BJ (cell line): Measurements from ENCODE around the gene RGS6. TPM values are rescaled to one million over a fixed set of nuclear protein-coding genes. Genes with fewer than 3 reads are reported as not detected.

Source experiments
- CTCF ChIA-PET: fragments of 350-600 bp; formaldehyde crosslinking; extraction: SDS; loops from one replicate; lab custom pipeline; 2021; ENCODE audit warnings: antibody characterized with exemption, inconsistent platforms; lab: Yijun Ruan, JAX
- POLR2A ChIA-PET: fragments of 300-600 bp; sonication (Branson Sonifier 250); formaldehyde crosslinking; extraction: SDS; loops from one replicate; lab custom pipeline; 2021; ENCODE audit warnings: antibody characterized with exemption; lab: Charles Lee
- DNase-seq: peaks from one replicate; pipeline ENCODE4 v3.0.0-alpha.2; 2011; ENCODE audit warnings: low read depth
- H3K27me3 ChIP-seq: 2 replicates; pipeline ENCODE4 v1.6.0; 2011; ENCODE audit warnings: low read length; ENCODE audit not compliant: control insufficient read depth, insufficient read depth
- H3K36me3 ChIP-seq: 2 replicates; pipeline ENCODE4 v1.5.1; 2011; ENCODE audit warnings: low read length; ENCODE audit not compliant: control insufficient read depth, insufficient read depth
- H3K4me3 ChIP-seq: 2 replicates; pipeline ENCODE4 v1.5.1; 2011; ENCODE audit warnings: low read depth, mild to moderate bottlenecking, control low read depth, low read length
- polyA plus RNA-seq: library from polyadenylated mRNA; depleted of rRNA; stranded (reverse); fragments of >200 nt; gene quantifications from 2 replicates; pipeline ENCODE4 v1.2.3, GENCODE V29; 2011
- TF ChIP-seq, protein P1 (sequence below): IDR thresholded peaks from 2 replicates; pipeline ENCODE4 v1.5.1; 2011; ENCODE audit warnings: low read depth, mild to moderate bottlenecking, control low read depth, inconsistent platforms, low read length, moderate library complexity; ENCODE audit not compliant: insufficient read depth

RGS6 gene
- polyA plus RNA-seq, 1 experiment, result not detected

- DNase-seq, result no peak
- Histone ChIP-seq H3K27me3 (no peaks in the 10 kb centered on the region), H3K4me3 (no peak overlapping the region), H3K36me3 (no peaks in the 10 kb centered on the region)
- ChIA-PET POLR2A (no interaction called here), CTCF (no interaction called here)
- TF ChIP-seq, protein P1, sequence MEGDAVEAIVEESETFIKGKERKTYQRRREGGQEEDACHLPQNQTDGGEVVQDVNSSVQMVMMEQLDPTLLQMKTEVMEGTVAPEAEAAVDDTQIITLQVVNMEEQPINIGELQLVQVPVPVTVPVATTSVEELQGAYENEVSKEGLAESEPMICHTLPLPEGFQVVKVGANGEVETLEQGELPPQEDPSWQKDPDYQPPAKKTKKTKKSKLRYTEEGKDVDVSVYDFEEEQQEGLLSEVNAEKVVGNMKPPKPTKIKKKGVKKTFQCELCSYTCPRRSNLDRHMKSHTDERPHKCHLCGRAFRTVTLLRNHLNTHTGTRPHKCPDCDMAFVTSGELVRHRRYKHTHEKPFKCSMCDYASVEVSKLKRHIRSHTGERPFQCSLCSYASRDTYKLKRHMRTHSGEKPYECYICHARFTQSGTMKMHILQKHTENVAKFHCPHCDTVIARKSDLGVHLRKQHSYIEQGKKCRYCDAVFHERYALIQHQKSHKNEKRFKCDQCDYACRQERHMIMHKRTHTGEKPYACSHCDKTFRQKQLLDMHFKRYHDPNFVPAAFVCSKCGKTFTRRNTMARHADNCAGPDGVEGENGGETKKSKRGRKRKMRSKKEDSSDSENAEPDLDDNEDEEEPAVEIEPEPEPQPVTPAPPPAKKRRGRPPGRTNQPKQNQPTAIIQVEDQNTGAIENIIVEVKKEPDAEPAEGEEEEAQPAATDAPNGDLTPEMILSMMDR, result no peak
These were observed 401.1 kb downstream of the RGS6 start for GRCh38 chr14:72333357-72333756.

DNA sequence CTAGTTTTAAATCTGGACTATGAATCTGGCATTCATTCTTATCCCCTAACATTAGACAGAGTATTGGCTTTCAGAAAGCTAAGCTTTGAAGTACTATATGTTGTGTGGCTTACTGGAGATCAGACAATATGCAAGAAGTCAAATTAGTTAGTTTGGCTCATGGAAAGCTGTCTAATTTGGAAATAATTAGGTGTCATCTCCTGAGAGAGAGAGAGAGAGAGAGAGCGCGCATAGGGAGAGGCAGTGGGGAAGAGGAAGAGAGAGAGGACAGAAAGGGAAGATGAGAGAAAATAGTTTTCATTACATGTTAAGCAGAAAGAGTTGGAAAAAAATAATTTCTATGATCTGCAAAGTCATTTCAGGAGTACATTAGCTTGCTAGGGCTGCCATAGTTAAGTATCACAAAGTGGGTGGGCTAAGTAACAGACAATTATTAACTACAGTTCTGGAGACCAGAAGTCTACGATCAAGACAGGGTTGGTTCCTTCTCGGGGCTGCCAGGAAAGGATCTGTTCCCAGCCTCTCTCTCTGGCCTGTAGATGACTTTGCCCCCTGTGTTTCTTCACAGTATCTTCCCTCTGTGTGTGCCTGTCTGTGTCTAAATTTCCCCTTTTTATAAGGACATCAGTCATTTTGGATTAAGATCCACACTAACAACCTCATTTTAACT lies 404.2 kb downstream of the RGS6 start:
- POLR2A ChIA-PET, result no interaction called here
- CTCF ChIA-PET, result no interaction called here

DNA sequence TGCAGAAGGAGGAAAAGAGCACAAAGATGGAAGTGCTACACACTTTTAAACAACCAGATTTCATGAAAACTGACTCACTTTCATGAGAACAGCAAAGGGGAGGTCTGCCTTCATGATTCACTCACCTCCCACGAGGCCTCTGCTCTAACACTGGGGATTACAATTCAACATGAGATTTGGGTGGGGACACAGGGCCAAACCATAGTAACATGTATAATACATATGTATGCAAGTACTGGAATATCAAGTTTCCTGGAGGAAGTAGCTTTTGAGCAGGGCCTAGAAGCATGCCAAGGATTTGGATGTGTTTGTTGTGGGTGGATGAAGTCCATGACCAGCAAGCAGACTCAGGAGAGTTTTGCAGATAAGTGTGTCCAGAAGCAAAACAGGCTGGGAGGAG lies 409.0 kb downstream of the RGS6 start:
- DNase-seq, result no peak
- ChIA-PET CTCF (no interaction called here), POLR2A (no interaction called here)
- TF ChIP-seq, protein P1, result no peak
- Histone ChIP-seq H3K4me3 (no peak overlapping the region), H3K27me3 (no peaks in the 10 kb centered on the region), H3K36me3 (no peaks in the 10 kb centered on the region)

More for the DNA sequence above, 404.2 kb downstream of the RGS6 start:
- Histone ChIP-seq H3K4me3 (no peak overlapping the region), H3K27me3 (no peaks in the 10 kb centered on the region), H3K36me3 (no peaks in the 10 kb centered on the region)
- no peak for DNase-seq
- TF ChIP-seq, protein P1, result no peak

DNA sequence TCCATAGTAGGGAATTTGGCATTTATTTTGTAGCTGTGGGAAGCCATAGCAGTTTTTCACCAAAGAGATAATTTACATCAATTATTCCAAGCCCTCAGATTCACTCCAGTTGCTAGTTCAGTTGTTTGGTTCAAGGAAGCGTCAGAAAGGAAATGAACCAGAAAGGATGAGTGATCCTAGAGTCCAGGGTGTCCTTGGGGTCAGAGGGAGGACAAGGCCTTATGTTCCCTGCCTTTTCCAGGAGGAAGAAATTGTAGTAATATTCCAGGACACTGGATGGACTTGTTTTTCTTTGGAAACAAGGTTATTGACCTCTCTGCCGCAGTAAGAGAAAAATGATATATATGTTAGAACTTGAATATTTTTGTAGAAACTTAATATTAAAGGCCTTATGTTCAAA lies 409.5 kb downstream of the RGS6 start:
- ChIA-PET POLR2A (no interaction called here), CTCF (no interaction called here)
- no peak for DNase-seq
- Histone ChIP-seq H3K4me3 (no peak overlapping the region), H3K27me3 (no peaks in the 10 kb centered on the region), H3K36me3 (no peaks in the 10 kb centered on the region)
- TF ChIP-seq, protein P1, result no peak

GRCh38 chr14:72347118-72347517 lies 414.9 kb downstream of the RGS6 start:
- ChIA-PET POLR2A (no interaction called here), CTCF (no interaction called here)
- DNase-seq, result no peak

More at GRCh38 chr14:72347118-72347517, 414.9 kb downstream of the RGS6 start:
- no peak overlapping the region for H3K4me3 ChIP-seq
- TF ChIP-seq, protein P1, result no peak
- no peaks in the 10 kb centered on the region for H3K27me3 ChIP-seq
- H3K36me3 ChIP-seq, result no peaks in the 10 kb centered on the region
